Measurements from ENCODE around the gene KCNK18.

KCNK18 gene

GRCh38 chr10:117162093-117163060 is 34.9 kb upstream of the KCNK18 start:
- H3K4me3 ChIP-seq = peak overlapping the region; percentile 61
- no peak overlapping the region for H3K27ac ChIP-seq
- TF ChIP-seq, protein P1, sequence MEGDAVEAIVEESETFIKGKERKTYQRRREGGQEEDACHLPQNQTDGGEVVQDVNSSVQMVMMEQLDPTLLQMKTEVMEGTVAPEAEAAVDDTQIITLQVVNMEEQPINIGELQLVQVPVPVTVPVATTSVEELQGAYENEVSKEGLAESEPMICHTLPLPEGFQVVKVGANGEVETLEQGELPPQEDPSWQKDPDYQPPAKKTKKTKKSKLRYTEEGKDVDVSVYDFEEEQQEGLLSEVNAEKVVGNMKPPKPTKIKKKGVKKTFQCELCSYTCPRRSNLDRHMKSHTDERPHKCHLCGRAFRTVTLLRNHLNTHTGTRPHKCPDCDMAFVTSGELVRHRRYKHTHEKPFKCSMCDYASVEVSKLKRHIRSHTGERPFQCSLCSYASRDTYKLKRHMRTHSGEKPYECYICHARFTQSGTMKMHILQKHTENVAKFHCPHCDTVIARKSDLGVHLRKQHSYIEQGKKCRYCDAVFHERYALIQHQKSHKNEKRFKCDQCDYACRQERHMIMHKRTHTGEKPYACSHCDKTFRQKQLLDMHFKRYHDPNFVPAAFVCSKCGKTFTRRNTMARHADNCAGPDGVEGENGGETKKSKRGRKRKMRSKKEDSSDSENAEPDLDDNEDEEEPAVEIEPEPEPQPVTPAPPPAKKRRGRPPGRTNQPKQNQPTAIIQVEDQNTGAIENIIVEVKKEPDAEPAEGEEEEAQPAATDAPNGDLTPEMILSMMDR (IDR thresholded peaks at IDR 0.05) = no peak
- DNase-seq (ENCODE audit: low spot score) = no peak

DNA sequence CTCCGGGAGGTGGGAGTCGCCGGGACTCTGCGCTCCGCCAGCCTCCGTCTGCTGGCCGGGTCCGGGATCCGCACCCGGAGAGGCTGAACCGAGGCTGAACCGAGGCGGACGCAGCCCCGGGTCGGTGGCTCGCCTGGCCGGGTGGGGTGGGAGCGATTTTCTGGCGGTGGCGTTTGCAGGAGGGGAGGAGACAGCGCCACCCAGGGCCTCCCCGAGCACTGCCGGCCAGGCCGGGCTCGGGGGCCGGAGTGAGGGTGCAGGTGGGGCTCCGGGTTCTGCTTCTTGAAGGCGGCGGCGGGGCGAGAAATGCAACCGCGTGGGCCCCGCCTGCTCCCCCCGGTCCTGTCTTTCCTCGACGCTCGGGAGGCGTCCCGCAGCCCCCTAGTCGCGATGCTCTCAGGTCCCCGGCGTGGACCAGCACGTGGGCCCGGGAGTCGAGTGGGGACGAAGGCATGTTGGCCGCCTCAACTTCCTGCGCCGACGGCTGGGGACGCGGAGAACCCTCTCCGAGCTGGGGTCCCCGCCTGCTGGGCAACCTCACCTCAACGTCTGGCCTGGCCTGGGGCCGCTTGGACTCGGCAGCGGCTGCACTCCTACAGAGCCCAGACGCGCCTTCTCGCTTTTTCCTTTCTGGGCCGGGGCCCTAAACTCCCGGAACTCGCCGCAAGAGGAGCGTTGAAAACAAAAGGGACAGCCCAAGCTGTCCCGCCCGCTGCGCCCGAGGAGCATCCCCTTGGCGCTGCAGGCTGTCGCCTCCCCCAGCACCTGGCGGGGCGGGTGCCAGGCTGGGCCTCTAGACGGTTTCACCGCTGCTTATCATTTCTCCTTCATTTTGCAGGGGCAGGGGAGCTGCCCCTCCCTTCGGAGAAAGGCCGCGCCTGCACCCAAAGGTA is 34.0 kb upstream of the KCNK18 start:
- no peak for DNase-seq (ENCODE audit: low spot score)
- Histone ChIP-seq H3K4me3 (peak overlapping the region; percentile 61), H3K27ac (no peak overlapping the region)
- TF ChIP-seq, protein P1 (IDR thresholded peaks at IDR 0.05) = no peak

GRCh38 chr10:117163954-117164548 is 33.2 kb upstream of the KCNK18 start:
- DNase-seq (ENCODE audit: low spot score) = no peak
- Histone ChIP-seq H3K4me3 (peak overlapping the region; percentile 61), H3K27ac (no peak overlapping the region)
- TF ChIP-seq, protein P1 (IDR thresholded peaks at IDR 0.05) = no peak

DNA sequence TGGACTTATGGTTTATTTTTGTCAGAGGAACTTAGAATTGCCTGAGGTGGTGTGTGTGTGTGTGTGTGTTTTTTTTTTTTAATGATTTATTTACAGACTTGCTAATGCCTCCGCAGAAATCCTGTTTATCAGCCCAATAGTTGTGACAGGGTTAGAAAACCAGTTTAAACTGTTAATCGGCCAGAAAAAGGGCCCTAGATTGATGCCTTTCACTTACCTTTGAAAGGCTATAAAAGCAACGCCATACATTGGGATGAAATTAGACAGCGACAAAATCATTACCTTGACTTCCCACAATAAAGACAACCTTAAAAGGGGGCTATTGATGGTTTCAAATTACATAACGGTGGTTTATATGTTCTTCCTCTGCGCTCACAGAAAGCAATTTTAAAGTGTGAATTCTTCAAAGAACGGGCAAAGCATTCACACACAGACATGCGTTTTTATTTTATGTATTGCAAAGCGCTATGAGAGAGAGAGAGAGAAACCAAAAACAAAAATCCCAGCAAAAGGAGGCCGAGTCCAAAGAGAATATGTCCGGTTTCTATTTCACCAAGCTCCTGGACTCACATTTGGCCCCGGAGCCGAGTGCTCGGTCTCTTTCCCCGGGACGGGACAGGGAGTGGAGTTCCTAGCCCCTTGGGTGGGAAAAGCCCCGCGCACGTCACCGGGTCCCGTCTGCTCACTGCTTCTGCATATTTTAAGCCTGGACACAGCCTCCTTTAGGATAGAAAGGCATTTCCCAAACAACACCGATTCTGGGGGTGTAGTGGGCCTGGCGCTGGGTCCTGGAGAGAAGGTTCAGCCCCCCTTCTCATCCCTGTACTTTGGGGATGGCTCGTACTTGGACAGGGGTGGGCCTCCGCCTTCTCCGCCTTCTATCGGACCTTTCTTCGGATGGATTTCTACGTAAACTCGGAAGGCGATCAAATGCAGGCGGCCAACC is 32.4 kb upstream of the KCNK18 start:
- Histone ChIP-seq H3K27ac (no peak overlapping the region), H3K4me3 (peak overlapping the region; percentile 62)
- TF ChIP-seq, protein P1 (IDR thresholded peaks at IDR 0.05) = no peak
- no peak for DNase-seq (ENCODE audit: low spot score)

- no peak overlapping the region for H3K27ac ChIP-seq
- H3K4me3 ChIP-seq = peak overlapping the region; percentile 62
- TF ChIP-seq, protein P1 (IDR thresholded peaks at IDR 0.05) = peak; percentile 30
- DNase-seq (ENCODE audit: low spot score) = no peak
These were observed 31.5 kb upstream of the KCNK18 start for GRCh38 chr10:117165538-117166417.
